GM13976 (cell line): ENCODE measurements around the gene TREX2.
"Not testable (repeated sequence)": the region's sequence is repeated elsewhere in the genome, so short reads cannot be mapped to it uniquely, and the experiment has no call there.

ENCODE experiments used
- DNase-seq: peaks from one replicate; pipeline ENCODE4 v3.0.0; 2012; ENCODE audit warnings: low spot score
- in situ Hi-C: fragments of 300-500 bp; cut with MboI; formaldehyde crosslinking; loops from one replicate; pipeline ENCODE4 v1.12.0; 2022; ENCODE audit warnings: low sequenced_read_pairs, mixed read lengths, inconsistent platforms; ENCODE audit not compliant: unreplicated experiment
- TF ChIP-seq, protein P1 (sequence below): IDR thresholded peaks from 2 replicates; pipeline ENCODE4 v1.5.1; 2012; ENCODE audit warnings: borderline replicate concordance, mild to moderate bottlenecking; ENCODE audit not compliant: insufficient read depth; ENCODE audit errors: extremely low read depth, missing control alignments, control extremely low read depth

TREX2 gene

DNA sequence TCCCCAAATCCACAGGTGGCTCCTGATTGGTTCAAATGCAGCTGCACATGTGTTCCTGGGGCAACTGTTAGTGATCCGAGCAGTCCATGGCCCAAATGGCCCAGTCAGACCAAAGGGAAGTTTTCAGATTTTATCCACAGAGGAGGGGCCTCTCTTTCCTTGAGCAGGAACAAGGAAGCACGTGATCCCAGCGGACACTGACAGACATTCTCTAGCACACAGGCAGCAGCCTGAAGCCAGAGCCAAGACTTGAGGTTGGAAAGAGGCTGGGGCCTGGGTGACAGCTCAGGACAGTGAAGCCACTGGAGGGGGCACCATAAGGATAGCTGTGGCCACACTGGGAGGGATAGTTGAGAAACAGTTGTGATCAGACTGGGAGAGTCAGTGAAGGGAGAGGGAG, 38.1 kb downstream of the TREX2 start:
- DNase-seq = no peak
- in situ Hi-C loops = no loop called here
- TF ChIP-seq, protein P1, sequence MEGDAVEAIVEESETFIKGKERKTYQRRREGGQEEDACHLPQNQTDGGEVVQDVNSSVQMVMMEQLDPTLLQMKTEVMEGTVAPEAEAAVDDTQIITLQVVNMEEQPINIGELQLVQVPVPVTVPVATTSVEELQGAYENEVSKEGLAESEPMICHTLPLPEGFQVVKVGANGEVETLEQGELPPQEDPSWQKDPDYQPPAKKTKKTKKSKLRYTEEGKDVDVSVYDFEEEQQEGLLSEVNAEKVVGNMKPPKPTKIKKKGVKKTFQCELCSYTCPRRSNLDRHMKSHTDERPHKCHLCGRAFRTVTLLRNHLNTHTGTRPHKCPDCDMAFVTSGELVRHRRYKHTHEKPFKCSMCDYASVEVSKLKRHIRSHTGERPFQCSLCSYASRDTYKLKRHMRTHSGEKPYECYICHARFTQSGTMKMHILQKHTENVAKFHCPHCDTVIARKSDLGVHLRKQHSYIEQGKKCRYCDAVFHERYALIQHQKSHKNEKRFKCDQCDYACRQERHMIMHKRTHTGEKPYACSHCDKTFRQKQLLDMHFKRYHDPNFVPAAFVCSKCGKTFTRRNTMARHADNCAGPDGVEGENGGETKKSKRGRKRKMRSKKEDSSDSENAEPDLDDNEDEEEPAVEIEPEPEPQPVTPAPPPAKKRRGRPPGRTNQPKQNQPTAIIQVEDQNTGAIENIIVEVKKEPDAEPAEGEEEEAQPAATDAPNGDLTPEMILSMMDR = no peak

DNA sequence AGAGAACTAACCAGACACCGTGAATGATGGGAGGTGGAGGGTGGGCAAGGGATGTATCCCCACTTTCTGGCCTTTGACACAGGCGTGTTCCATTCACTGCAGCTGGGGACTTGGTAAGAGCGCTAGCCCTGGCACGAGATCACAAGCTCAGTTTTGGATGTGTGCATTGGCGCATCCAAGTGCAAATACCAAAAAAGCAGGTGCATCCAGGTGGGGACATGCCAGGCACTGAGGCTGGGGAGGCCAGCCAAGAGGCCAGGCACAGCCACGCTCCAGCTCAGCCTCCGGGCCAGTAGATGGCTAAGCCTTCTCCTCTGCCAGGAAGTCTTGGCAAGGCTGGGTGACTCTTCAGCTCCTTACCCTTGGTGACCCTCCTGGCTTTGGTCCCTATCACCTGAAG, 39.0 kb downstream of the TREX2 start:
- no peak for DNase-seq
- TF ChIP-seq, protein P1 = no peak
- in situ Hi-C loops = no loop called here

DNA sequence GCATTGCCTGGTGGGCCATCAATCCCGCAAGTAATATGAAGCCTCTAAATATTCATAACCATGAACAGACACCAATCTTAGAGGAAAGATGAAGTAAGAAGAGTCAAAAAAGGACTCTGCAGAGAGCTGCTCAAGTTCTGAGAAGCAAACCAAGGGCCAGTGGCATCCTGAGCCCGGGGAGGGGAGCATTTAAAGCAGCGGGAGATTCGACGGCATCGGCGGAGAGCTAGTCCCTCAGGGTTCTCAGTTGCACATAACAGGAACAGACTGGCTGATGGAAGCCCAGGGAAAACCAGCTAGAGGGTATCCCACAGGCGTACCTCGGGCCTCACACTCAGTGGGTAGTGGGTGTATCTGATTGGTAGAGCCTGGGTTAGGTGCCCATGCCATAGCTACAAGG, 39.8 kb downstream of the TREX2 start:
- in situ Hi-C loops = no loop called here
- TF ChIP-seq, protein P1 = no peak
- no peak for DNase-seq

DNA sequence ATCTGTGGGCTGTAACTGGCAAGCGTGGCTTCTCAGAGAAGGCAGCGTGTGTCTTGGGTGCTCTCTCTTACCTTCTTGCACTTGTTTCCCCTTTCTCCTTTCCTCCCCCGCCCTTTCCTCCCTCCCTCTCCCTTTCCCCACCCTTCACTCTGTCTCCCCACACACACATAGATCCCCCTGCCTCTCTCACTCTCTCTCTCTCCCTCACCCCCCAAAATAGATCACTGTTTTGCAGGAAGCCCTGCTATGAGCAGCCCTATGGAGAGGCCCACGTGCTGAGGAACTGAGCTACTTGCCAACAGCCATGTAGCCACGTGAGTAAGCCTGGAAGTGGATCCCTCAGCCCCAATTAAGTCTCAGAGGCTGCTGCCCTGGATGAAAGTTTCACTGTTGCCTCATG, 40.4 kb downstream of the TREX2 start:
- TF ChIP-seq, protein P1 = no peak
- DNase-seq = no peak
- in situ Hi-C loops = no loop called here

DNA sequence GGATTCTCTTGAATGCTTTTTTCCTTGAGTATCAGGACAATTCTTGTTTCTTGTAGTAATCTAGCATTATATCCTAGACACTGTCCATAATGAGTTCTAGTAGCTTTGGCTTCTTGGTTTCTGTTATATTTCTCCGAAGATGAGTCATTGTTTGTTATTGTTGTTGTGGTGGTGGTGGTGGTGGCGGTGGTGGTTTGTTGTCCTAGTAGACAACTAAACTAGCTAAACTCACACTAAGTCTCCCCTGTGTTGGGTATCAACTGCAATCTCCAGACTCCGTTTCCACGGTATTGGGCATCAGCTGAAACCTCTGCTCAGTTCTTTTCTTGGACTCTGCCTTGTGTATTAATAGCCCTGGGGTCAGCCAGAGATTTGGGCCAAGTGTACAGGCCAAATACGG, 41.5 kb downstream of the TREX2 start:
- in situ Hi-C loops = not testable (repeated sequence)

DNA sequence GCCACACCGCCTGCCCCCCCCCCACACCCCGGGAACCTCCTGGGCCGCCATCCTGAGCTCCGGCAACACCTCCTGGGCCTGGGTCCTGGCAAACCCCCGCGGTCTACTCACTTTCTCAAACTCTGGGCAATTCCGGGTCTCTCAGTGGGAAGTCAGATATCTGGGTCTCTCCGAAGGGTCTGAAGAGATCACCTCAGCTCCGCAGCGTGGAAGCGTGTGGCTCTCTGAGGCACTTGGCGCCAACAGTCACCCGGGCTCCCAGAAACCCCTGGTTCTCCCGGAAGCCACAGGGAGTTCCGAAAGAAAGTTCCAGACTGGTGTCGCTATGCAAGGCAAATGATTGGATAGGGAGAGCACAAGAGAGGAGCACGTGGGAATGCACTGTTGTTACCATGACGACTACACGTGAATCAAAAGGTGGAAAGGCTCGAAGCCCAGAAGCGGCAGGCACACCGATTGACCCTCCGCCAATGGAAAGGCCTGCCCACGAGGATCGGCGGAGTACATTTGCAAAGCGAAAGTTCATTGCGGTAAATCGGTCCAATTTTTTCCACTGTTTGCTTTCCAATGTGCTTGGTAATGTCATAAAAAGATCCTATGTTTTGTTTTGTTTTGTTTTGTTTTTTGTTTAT, 44.6 kb downstream of the TREX2 start, which contains the start of gene PNMA6E:
Gene PNMA6E (minus strand): TSS at position 218 of the 632 bp plus-strand sequence. CDS start 2,501 bp downstream, outside the sequence.
- in situ Hi-C loops = no loop called here
- TF ChIP-seq, protein P1 = no peak
- no peak for DNase-seq

More for the DNA sequence above, 41.5 kb downstream of the TREX2 start:
- not testable (repeated sequence) for DNase-seq

DNA sequence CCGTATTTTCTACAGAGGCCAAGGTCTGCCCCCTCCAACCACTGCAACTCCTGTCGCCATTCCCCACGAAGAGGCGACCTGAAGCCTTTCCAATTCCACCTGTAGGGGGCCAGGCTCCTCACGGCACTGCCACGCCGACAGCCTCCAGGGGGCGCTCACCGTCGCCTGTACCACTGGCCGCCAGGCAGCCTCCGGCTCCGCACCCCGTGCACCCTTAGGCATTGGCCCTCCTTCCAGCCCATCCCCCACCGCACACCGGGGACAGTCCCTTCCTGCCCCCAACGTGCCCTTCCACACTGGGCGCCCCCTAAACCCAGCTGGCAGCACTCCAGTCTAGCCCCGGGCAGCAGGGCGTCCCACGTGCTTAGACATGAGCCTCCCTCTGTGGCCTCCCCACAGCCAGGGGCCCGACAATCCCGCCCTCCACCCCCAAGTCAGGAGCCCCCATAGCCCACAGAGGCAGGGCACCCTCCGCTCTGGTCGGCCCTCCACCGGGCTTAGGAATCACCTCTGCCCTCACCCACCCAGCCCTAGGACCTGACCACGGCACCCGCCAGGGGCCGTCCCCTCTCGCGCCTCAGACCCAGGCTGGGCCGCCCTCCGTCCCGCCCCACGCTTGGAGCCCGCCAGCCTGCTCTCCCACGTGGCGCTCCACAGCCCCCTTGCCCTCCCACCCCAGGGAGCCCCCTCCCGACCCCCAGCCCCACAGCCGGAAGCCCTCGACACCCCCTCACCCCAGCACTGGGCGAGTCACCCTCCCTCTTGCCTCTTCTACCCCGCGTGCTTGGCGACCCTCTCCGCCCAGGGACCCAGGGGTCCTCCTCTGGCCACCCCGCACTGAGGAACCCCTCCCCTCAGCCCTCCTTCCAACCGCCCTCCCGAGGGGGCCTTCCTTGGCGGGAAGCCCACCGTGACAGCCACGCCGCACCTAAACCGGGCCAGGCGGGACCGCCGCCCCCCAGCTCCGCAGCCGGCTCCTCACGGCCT, 45.4 kb downstream of the TREX2 start:
- DNase-seq = peak; percentile 85
- TF ChIP-seq, protein P1 = peak; percentile 91
- in situ Hi-C loops = no loop called here
